CD14-positive monocyte (primary cell): ENCODE measurements around the gene CMSS1. TPM values are rescaled to one million over a fixed set of nuclear protein-coding genes. Genes with fewer than 3 reads are reported as not detected.

Source experiments
- DNase-seq, 3 donors: peaks; one replicate each; pipeline ENCODE4 v3.0.0-alpha.2; 2011 to 2022
- H2AFZ ChIP-seq: 2 replicates; pipeline ENCODE4 v1.6.0; 2012; ENCODE audit warnings: mild to moderate bottlenecking, low read depth, low read length, inconsistent platforms; ENCODE audit not compliant: insufficient read depth, poor library complexity, severe bottlenecking
- H3K27ac ChIP-seq, 2 donors: 1 replicate in 1 of 2; 2 replicates in 1 of 2; pipeline ENCODE4 v1.5.1; 2012 to 2013; ENCODE audit warnings: low read length in 2 of 2, control low read depth in 1 of 2, inconsistent platforms in 1 of 2, low read depth in 1 of 2, mild to moderate bottlenecking in 1 of 2
- H3K27me3 ChIP-seq, 2 donors: one replicate each; pipeline versions ENCODE4 v1.6.0 to v1.6.1; 2011 to 2013; ENCODE audit warnings: low read length in 2 of 2; ENCODE audit not compliant: control insufficient read depth in 2 of 2, insufficient read depth in 2 of 2
- H3K36me3 ChIP-seq, 2 donors: replicated peaks in 1 of 2; 1 replicate in 1 of 2; 2 replicates in 1 of 2; pipeline versions ENCODE4 v1.5.1 to v1.6.1; 2012 to 2013; ENCODE audit warnings: low read length in 2 of 2, control low read depth in 1 of 2, inconsistent platforms in 1 of 2, mild to moderate bottlenecking in 1 of 2; ENCODE audit not compliant: insufficient read depth in 2 of 2, control insufficient read depth in 1 of 2
- H3K4me1 ChIP-seq, 2 donors: 1 replicate in 1 of 2; 2 replicates in 1 of 2; pipeline versions ENCODE4 v1.5.1 to v1.6.1; 2012 to 2013; ENCODE audit warnings: low read length in 2 of 2, control low read depth in 1 of 2, inconsistent platforms in 1 of 2, mild to moderate bottlenecking in 1 of 2, moderate library complexity in 1 of 2; ENCODE audit not compliant: insufficient read depth in 2 of 2, control insufficient read depth in 1 of 2
- H3K4me2 ChIP-seq: replicated peaks from 2 replicates; pipeline ENCODE3; 2012; ENCODE audit warnings: low read length, moderate library complexity, mild to moderate bottlenecking; ENCODE audit not compliant: poor library complexity, severe bottlenecking; ENCODE audit errors: extremely low read depth
- H3K4me3 ChIP-seq, 3 experiments: fragments of 200-600 bp in 1 of 3; sonication (generic) in 1 of 3; replicated peaks in 1 of 3; 1 replicate in 2 of 3; 2 replicates in 1 of 3; pipeline ENCODE4 v1.5.1; 2011 to 2013; ENCODE audit warnings: low read length in 3 of 3, mild to moderate bottlenecking in 3 of 3, control low read depth in 2 of 3, low read depth in 2 of 3, inconsistent platforms in 1 of 3, moderate library complexity in 1 of 3
- H3K79me2 ChIP-seq: 2 replicates; pipeline ENCODE4 v1.6.0; 2012; ENCODE audit warnings: mild to moderate bottlenecking, control low read depth, inconsistent platforms, low read length, moderate library complexity; ENCODE audit not compliant: insufficient read depth
- H3K9ac ChIP-seq: 2 replicates; pipeline ENCODE4 v1.6.0; 2017; ENCODE audit warnings: low read length, mild to moderate bottlenecking; ENCODE audit not compliant: insufficient read depth, poor library complexity, severe bottlenecking
- H3K9me3 ChIP-seq, 2 donors: replicated peaks in 1 of 2; 1 replicate in 1 of 2; 2 replicates in 1 of 2; pipeline versions ENCODE4 v1.5.1 to v1.6.1; 2012 to 2013; ENCODE audit warnings: low read length in 2 of 2, control low read depth in 1 of 2; ENCODE audit not compliant: control insufficient read depth in 1 of 2, insufficient read depth in 1 of 2
- H4K20me1 ChIP-seq: 2 replicates; pipeline ENCODE4 v1.6.0; 2012; ENCODE audit warnings: mild to moderate bottlenecking, low read length, control low read depth, moderate library complexity; ENCODE audit not compliant: insufficient read depth
- H3K27ac Mint-ChIP-seq, 7 donors: one replicate each; pipeline ENCODE4 v1.8.0; 2020; ENCODE audit warnings: mild to moderate bottlenecking in 7 of 7, mixed read lengths in 7 of 7, moderate library complexity in 6 of 7, inconsistent platforms in 2 of 7
- H3K27me3 Mint-ChIP-seq, 3 donors: one replicate each; pipeline ENCODE4 v1.8.0; 2021 to 2022; ENCODE audit warnings: low read depth in 3 of 3, mild to moderate bottlenecking in 3 of 3, mixed read lengths in 3 of 3, moderate library complexity in 3 of 3, inconsistent platforms in 1 of 3
- H3K36me3 Mint-ChIP-seq, 2 donors: one replicate each; pipeline ENCODE4 v1.8.0; 2020; ENCODE audit warnings: mixed read lengths in 2 of 2, inconsistent platforms in 1 of 2, mild to moderate bottlenecking in 1 of 2
- H3K4me1 Mint-ChIP-seq: one replicate; pipeline ENCODE4 v1.8.0; 2020; ENCODE audit warnings: mild to moderate bottlenecking, mixed read lengths
- H3K4me3 Mint-ChIP-seq, 2 donors: one replicate each; pipeline ENCODE4 v1.8.0; 2020; ENCODE audit warnings: mild to moderate bottlenecking in 2 of 2, mixed read lengths in 2 of 2, moderate library complexity in 1 of 2
- H3K9me3 Mint-ChIP-seq, 7 donors: one replicate each; pipeline ENCODE4 v1.8.0; 2020 to 2022; ENCODE audit warnings: mixed read lengths in 7 of 7, mild to moderate bottlenecking in 6 of 7, moderate library complexity in 6 of 7, inconsistent platforms in 2 of 7
- WGBS: methylation state at CpG from one replicate; pipeline ENCODE4 v1.1.5; 2013; ENCODE audit warnings: missing lambda C conversion rate; ENCODE audit not compliant: insufficient coverage; 5-methylcytosine and 5-hydroxymethylcytosine counted together
- intact Hi-C, 2 donors: fragments of 100-400 bp; cut with micrococcal nuclease; formaldehyde crosslinking; loops; one replicate each; pipeline versions ENCODE4 v1.15.0 to v1.15.1; 2023
- polyA plus RNA-seq, 3 donors: library from polyadenylated mRNA; depleted of rRNA in 1 of 3; unstranded in 2 of 3; stranded (reverse) in 1 of 3; fragments of 300-500 nt in 2 of 3; fragments of >200 nt in 1 of 3; fragmentation: Illumina TruSeq in 2 of 3; gene quantifications; 1 replicate in 2 of 3; 2 replicates in 1 of 3; pipeline ENCODE4 v1.2.3, GENCODE V29; 2012 to 2021
- TF ChIP-seq, protein P1 (sequence below): fragments of 200-600 bp; IDR thresholded peaks from one replicate; pipeline ENCODE4 v1.8.0; 2022; ENCODE audit warnings: antibody characterized with exemption, mild to moderate bottlenecking

CMSS1 gene
- polyA plus RNA-seq, 3 donors: 1.1 to 3.6 (median 2.2) TPM

GRCh38 chr3:99939876-99940275 lies 122.2 kb downstream of the CMSS1 start:
- no peak overlapping the region for H3K4me3 Mint-ChIP-seq
- H3K79me2 ChIP-seq: no peaks in the 10 kb centered on the region
- no peaks in the 10 kb centered on the region for H3K27me3 ChIP-seq
- H3K9me3 ChIP-seq: no peaks in the 10 kb centered on the region
- H3K9ac ChIP-seq: no peak overlapping the region
- no peaks in the 10 kb centered on the region for H3K36me3 Mint-ChIP-seq
- no peak overlapping the region for H3K27ac Mint-ChIP-seq
- no peak overlapping the region for H3K27ac ChIP-seq
- no peak overlapping the region for H3K4me3 ChIP-seq
- no peaks in the 10 kb centered on the region for H3K4me1 ChIP-seq
- intact Hi-C loops: no loop called here
- TF ChIP-seq, protein P1, sequence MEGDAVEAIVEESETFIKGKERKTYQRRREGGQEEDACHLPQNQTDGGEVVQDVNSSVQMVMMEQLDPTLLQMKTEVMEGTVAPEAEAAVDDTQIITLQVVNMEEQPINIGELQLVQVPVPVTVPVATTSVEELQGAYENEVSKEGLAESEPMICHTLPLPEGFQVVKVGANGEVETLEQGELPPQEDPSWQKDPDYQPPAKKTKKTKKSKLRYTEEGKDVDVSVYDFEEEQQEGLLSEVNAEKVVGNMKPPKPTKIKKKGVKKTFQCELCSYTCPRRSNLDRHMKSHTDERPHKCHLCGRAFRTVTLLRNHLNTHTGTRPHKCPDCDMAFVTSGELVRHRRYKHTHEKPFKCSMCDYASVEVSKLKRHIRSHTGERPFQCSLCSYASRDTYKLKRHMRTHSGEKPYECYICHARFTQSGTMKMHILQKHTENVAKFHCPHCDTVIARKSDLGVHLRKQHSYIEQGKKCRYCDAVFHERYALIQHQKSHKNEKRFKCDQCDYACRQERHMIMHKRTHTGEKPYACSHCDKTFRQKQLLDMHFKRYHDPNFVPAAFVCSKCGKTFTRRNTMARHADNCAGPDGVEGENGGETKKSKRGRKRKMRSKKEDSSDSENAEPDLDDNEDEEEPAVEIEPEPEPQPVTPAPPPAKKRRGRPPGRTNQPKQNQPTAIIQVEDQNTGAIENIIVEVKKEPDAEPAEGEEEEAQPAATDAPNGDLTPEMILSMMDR: no peak
- no CpG with 5 or more reads among the region's 1 CpG for WGBS
- DNase-seq: no peak
- H3K36me3 ChIP-seq: no peaks in the 10 kb centered on the region
- no peaks in the 10 kb centered on the region for H3K9me3 Mint-ChIP-seq
- no peak overlapping the region for H2AFZ ChIP-seq
- H3K27me3 Mint-ChIP-seq: no peaks in the 10 kb centered on the region
- H3K4me2 ChIP-seq: no peak overlapping the region
- no peaks in the 10 kb centered on the region for H4K20me1 ChIP-seq
- no peaks in the 10 kb centered on the region for H3K4me1 Mint-ChIP-seq

DNA sequence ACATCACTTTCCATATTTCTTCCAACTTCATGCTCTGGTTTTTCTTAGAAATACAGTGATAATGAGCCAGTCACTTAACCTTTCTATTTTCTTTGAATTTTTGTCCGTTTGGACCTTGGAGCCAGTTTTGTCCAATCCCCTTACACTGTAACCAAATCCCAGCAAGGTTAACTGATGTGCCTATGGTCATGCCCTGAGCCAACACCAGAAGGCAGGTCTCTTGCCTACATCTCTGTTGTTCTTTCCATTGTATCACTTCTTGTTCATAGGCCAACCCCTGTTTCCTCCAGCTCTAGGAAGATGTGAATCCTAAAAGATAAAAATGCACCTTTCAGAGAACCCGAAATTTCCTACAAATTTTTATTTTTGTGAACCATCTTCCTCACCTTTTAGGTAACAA lies 122.7 kb downstream of the CMSS1 start:
- Mint-ChIP-seq H3K27ac (no peak overlapping the region), H3K27me3 (no peaks in the 10 kb centered on the region), H3K36me3 (no peaks in the 10 kb centered on the region), H3K9me3 (no peaks in the 10 kb centered on the region), H3K4me1 (no peaks in the 10 kb centered on the region), H3K4me3 (no peak overlapping the region)
- intact Hi-C loops: no loop called here
- H4K20me1 ChIP-seq: no peaks in the 10 kb centered on the region
- H3K9ac ChIP-seq: no peak overlapping the region
- 83% methylated on average over 1 of the region's 2 CpGs for WGBS
- no peak overlapping the region for H2AFZ ChIP-seq
- DNase-seq: no peak
- H3K9me3 ChIP-seq: no peaks in the 10 kb centered on the region
- no peaks in the 10 kb centered on the region for H3K4me1 ChIP-seq
- no peak overlapping the region for H3K4me3 ChIP-seq
- H3K36me3 ChIP-seq: no peaks in the 10 kb centered on the region
- no peak overlapping the region for H3K27ac ChIP-seq
- TF ChIP-seq, protein P1: no peak
- H3K4me2 ChIP-seq: no peak overlapping the region
- H3K27me3 ChIP-seq: no peaks in the 10 kb centered on the region
- H3K79me2 ChIP-seq: no peaks in the 10 kb centered on the region
